ENCODE measurements around the gene MYOZ3.

The MYOZ3 gene

GRCh38 chr5:150710165-150710564 lies 49.1 kb downstream of the MYOZ3 start:
- no peak for ATAC-seq
- no peak for TF ChIP-seq SNAI2 (CRISPR knock-in tag; IDR thresholded peaks at IDR 0.05)

DNA sequence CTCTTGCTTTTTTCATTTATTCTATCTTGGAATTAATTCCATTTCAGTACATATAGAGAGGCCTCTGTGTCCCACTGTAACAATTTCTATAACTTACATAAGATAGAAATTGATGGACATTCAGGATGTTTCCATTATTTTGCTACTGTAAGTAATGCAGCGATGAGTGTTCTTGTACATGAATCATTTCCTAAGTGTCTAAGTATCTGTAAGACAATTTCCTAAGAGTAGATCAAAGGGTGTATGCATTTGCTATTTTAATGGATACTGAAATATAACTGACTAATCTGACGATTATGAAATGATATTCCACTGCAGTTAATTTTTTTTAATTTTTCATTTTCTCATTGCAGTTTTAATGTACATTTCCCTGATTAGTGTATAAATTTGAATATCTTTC lies 62.8 kb downstream of the MYOZ3 start:
- no peak for TF ChIP-seq ZC3H10 (CRISPR knock-in tag; IDR thresholded peaks at IDR 0.05)
- TF ChIP-seq OSR1 (CRISPR knock-in tag; IDR thresholded peaks at IDR 0.05): no peak
- no peak for TF ChIP-seq BACH2 (CRISPR knock-in tag; IDR thresholded peaks at IDR 0.05; ENCODE audit: borderline replicate concordance)
- TF ChIP-seq RARB (CRISPR knock-in tag; IDR thresholded peaks at IDR 0.05): no peak
- no peak for TF ChIP-seq PPARA (CRISPR knock-in tag; IDR thresholded peaks at IDR 0.05; ENCODE audit: borderline replicate concordance)
- TF ChIP-seq ESRRG (CRISPR knock-in tag; IDR thresholded peaks at IDR 0.05): no peak
- TF ChIP-seq ZFP30 (CRISPR knock-in tag; IDR thresholded peaks at IDR 0.05): no peak
- TF ChIP-seq TCF4 (CRISPR knock-in tag; IDR thresholded peaks at IDR 0.05; ENCODE audit: borderline replicate concordance): no peak
- ATAC-seq: no peak

Measured in SK-N-SH treated with all-trans-retinoic acid at 6 μM for 48 hours (cell line).